Erythroblast (primary cell): ENCODE measurements around the gene TSPAN15.

Experiments
- GATA1 ChIP-seq: IDR thresholded peaks from 2 replicates; pipeline ENCODE4 v1.6.1; 2011; ENCODE audit warnings: low read depth, mild to moderate bottlenecking, control low read depth, low read length, moderate library complexity
- POLR2A ChIP-seq: IDR thresholded peaks from 2 replicates; pipeline ENCODE4 v1.6.1; 2011; ENCODE audit warnings: mild to moderate bottlenecking, low read length

- TF ChIP-seq POLR2A (no peak), GATA1 (no peak)
These were observed 44.3 kb upstream of the TSPAN15 start for GRCh38 chr10:69406816-69407580.
